AG04450 (cell line): ENCODE results near the gene PAQR3. TPM values are rescaled to one million over a fixed set of nuclear protein-coding genes. Genes with fewer than 3 reads are reported as not detected.

Source experiments
- CTCF ChIA-PET: fragments of 300-600, 350-600 bp; formaldehyde crosslinking; extraction: SDS; loops from one replicate; lab custom pipeline; 2022; ENCODE audit warnings: antibody characterized with exemption, inconsistent platforms; lab: Charles Lee
- POLR2A ChIA-PET: fragments of 350-600 bp; formaldehyde crosslinking; extraction: SDS; loops from one replicate; lab custom pipeline; 2021; ENCODE audit warnings: antibody characterized with exemption, inconsistent platforms; lab: Yijun Ruan, JAX
- DNase-seq: peaks from one replicate; pipeline ENCODE4 v3.0.0-alpha.2; 2011; ENCODE audit warnings: low read depth, low spot score
- H3K27ac ChIP-seq: one replicate; pipeline ENCODE4 v1.5.1; 2012; ENCODE audit warnings: low read depth, low read length, control low read depth
- H3K27me3 ChIP-seq: one replicate; pipeline ENCODE4 v1.6.0; 2012; ENCODE audit warnings: low read length; ENCODE audit not compliant: control insufficient read depth, insufficient read depth
- H3K4me3 ChIP-seq: 2 replicates; pipeline ENCODE4 v1.5.1; 2011; ENCODE audit warnings: mild to moderate bottlenecking, low read depth, low read length, control low read depth
- H3K9me3 ChIP-seq: 2 replicates; pipeline ENCODE4 v1.5.1; 2012; ENCODE audit warnings: low read length; ENCODE audit not compliant: control insufficient read depth, insufficient read depth
- CTCF ChIP-seq: IDR thresholded peaks from 2 replicates; pipeline ENCODE4 v1.5.1; 2011; ENCODE audit warnings: low read depth, low read length, control low read depth, inconsistent platforms
- polyA plus RNA-seq: library from polyadenylated mRNA; depleted of rRNA; stranded (reverse); fragments of >200 nt; gene quantifications from 2 replicates; pipeline ENCODE4 v1.2.3, GENCODE V29; 2011; rRNA removed
- small RNA-seq: library from RNA; depleted of rRNA; stranded (forward); fragments of <200 nt; gene quantifications from one replicate; pipeline ENCODE3, GENCODE V24; 2012; ENCODE audit warnings: low read depth; ENCODE audit not compliant: insufficient read length

Gene PAQR3
- polyA plus RNA-seq, 1 experiment: 35.7 TPM

- CTCF ChIA-PET: interaction anchor here (0.7 to 2.5 kb wide), 8 partner anchors 11 to 902 kb away, joined by 4 to 17 read pairs (median 5); no protein-coding TSS in a partner anchor
- POLR2A ChIA-PET: no interaction called here
These were observed 76.9 kb downstream of the PAQR3 start for GRCh38 chr4:78862314-78862737.

More at GRCh38 chr4:78862314-78862737, 76.9 kb downstream of the PAQR3 start:
- no peak for TF ChIP-seq CTCF
- no peak overlapping the region for H3K4me3 ChIP-seq
- H3K27ac ChIP-seq: no peak overlapping the region
- H3K9me3 ChIP-seq: no peaks in the 10 kb centered on the region
- no peak for DNase-seq
- no peaks in the 10 kb centered on the region for H3K27me3 ChIP-seq

Small RNAs within 50 kb of the gene (small RNA-seq; reads per million reads assigned to genes)
- not detected for gene RN7SL127P

Other genes starting within 250 kb of the PAQR3 start
- gene BMP2K, start 163.1 kb downstream of the PAQR3 start, polyA plus RNA-seq: 31.8 and 36.5 TPM in 2 replicates